Lower lobe of right lung (tissue), 2 donors: ENCODE measurements around the gene GTF2H2. TPM values are rescaled to one million over a fixed set of nuclear protein-coding genes. Genes with fewer than 3 reads are reported as not detected.
"Not testable (repeated sequence)": the region's sequence is repeated elsewhere in the genome, so short reads cannot be mapped to it uniquely, and the experiment has no call there.

Experiments
- ATAC-seq, 2 donors: fragments of 200-7000 bp; cut with Tn5 transposase; one replicate each; pipeline ENCODE4 v1.9.1; 2020 to 2022; ENCODE audit warnings: mild to moderate bottlenecking in 2 of 2, moderate library complexity in 2 of 2
- DNase-seq: peaks from one replicate; pipeline ENCODE4 v3.0.0-alpha.2; 2020
- H3K27ac ChIP-seq: fragments of 200-600 bp; one replicate; pipeline ENCODE4 v1.8.0; 2022
- H3K27me3 ChIP-seq: fragments of 200-600 bp; one replicate; pipeline ENCODE4 v1.8.0; 2022; ENCODE audit warnings: low read depth
- H3K36me3 ChIP-seq: fragments of 200-600 bp; one replicate; pipeline ENCODE4 v1.8.0; 2022; ENCODE audit warnings: mild to moderate bottlenecking
- H3K4me1 ChIP-seq: fragments of 200-600 bp; one replicate; pipeline ENCODE4 v1.8.0; 2022
- H3K4me3 ChIP-seq: fragments of 200-600 bp; one replicate; pipeline ENCODE4 v1.8.0; 2022; ENCODE audit warnings: mild to moderate bottlenecking
- H3K9me3 ChIP-seq: fragments of 200-600 bp; one replicate; pipeline ENCODE4 v1.8.0; 2022
- CTCF ChIP-seq: fragments of 200-600 bp; IDR thresholded peaks from one replicate; pipeline ENCODE4 v1.8.0; 2022; ENCODE audit warnings: antibody characterized with exemption, mild to moderate bottlenecking
- intact Hi-C: fragments of 100-400 bp; cut with DNase I; formaldehyde crosslinking; loops from one replicate; pipeline ENCODE4 v1.11.0; 2022
- total RNA-seq: library from RNA; stranded (reverse); fragmentation: NEBNext Ultra II Directional; extraction: Animal tissue kit (Norgen Biotek cat#: 25700); gene quantifications from one replicate; pipeline ENCODE4 v1.2.1, GENCODE V29; 2021
- donor health status: DM: no; HTN: yes; CAD: no; lungs with severe emphysema.

Gene GTF2H2
- total RNA-seq, 1 donor from 2014 or later: 28.7 TPM

- H3K9me3 ChIP-seq, H3K27ac ChIP-seq, H3K4me3 ChIP-seq, H3K4me1 ChIP-seq, ATAC-seq, H3K36me3 ChIP-seq, DNase-seq, H3K27me3 ChIP-seq, intact Hi-C loops: not testable (repeated sequence)
Measured at GRCh38 chr5:71044808-71045207, 22.7 kb downstream of the GTF2H2 start.

DNA sequence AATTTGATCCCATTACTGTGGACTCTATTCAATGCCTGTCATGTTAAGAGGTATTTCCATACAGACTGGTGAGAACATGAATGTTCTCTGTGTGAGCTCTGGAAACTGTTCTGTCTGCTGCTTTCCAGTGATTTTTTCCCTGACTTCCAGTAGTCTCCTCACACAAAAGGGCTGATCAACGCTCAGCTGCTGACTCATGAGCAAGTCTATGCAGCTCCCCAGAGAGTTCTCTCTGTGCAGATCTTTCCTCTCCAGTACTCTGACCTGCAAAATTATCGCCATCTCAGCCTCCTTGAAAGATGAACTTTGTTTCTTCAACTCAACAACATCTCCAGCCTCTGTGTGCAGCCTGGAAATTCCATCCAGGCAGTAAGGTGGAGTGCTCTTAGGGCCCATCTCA is 23.3 kb downstream of the GTF2H2 start:
- H3K27ac ChIP-seq, H3K27me3 ChIP-seq, intact Hi-C loops, H3K4me1 ChIP-seq, H3K9me3 ChIP-seq, H3K4me3 ChIP-seq, H3K36me3 ChIP-seq, DNase-seq, ATAC-seq: not testable (repeated sequence)

DNA sequence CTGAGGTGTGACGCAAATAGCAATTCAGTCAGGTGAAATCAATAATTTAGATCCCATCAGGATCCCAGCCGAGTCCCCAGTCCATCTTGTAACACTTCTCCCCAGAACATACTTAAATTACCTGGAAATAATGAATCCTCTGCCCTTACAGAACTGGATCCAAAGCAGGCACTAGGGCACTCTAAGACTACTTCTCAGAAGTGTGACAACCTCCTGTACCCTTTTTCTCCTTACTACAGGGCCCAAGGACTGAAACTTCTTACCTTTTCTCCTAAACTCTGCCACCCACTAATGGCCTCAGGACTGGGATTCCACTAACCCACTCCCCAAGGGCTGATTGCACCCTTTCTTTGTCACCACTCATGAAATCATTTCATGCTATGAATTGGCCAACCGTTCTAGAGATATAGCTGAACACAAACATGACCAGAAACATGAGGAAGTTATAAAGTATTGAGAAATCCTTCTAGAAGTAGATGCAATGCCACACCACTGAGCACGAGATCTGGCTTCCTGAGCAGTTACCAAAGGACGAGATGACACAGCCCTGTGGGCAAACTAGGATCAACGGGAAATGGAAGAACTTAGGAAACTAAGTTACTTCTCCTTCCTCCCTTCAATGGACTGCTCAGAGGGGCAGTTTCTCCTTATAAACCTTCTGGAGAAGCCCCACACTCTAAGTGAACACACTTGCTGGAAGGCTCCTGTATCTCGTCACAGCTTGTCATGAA is 36.3 kb downstream of the GTF2H2 start:
- H3K27ac ChIP-seq: peak overlapping the region; percentile 60
- H3K36me3 ChIP-seq, intact Hi-C loops, H3K9me3 ChIP-seq, DNase-seq, H3K4me1 ChIP-seq, H3K27me3 ChIP-seq, H3K4me3 ChIP-seq: not testable (repeated sequence)
- peak; percentile 86 to 87 for ATAC-seq

- H3K9me3 ChIP-seq, H3K36me3 ChIP-seq, H3K27ac ChIP-seq, H3K4me1 ChIP-seq, H3K27me3 ChIP-seq, H3K4me3 ChIP-seq, intact Hi-C loops, ATAC-seq, DNase-seq: not testable (repeated sequence)
Measured at GRCh38 chr5:71025289-71025953, 42.1 kb downstream of the GTF2H2 start, which contains the start of gene NAIP. NAIP (minus strand) TSS chr5:71025339; CDS start chr5:71012915, 12,424 bp downstream.

DNA sequence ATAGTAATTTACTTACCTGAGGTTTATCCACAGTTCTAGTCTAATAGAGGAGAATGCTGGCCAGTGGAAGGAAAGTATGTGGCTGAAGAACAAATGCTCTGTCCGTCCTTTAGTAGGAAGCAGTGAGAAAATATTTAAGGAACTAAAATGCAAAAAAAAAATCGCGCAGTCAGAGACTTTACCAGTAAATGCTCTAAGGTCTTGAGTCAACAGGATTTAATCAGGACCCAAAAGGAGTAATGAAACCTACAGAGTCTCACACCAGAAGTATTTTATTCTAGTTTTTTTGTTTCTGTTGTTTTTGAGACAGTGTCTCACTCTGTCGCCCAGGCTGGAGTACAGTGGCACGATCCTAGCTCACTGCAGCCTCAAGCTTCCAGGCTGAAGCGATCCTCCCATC is 46.8 kb downstream of the GTF2H2 start:
- H3K4me1 ChIP-seq, DNase-seq, intact Hi-C loops, H3K4me3 ChIP-seq, H3K27me3 ChIP-seq, H3K27ac ChIP-seq, H3K36me3 ChIP-seq, H3K9me3 ChIP-seq: not testable (repeated sequence)
- peak in 1 of 2 donors; percentile 32 for ATAC-seq

DNA sequence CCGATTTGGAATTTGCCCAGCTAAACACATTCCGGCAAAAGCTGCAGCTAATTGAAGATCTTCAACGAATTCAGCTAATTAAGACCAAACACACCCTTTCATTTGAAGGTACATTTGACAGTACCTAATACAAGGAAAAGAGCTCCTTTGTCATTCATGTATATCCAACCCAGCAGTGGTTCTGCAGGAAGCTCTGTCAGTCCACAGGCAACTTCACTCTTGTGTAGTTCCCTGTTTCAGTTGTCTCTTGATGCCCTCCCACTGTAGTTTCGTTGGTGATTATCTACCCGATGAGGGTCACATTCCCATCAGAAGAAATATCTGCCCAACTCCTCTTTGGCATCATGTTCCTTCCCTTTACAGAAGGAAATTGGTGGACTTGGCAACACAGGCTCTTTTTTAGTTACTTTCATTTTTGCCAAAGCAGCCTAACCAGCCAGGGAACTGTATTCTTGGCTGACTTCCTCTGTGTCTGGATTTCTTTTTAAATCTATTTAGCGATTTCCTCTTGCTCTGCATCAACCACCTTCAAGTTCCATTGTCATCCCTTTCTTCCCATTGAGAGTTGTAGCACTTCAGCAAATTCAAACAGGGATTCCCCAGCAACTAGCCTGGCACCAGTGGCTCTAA is 49.0 kb downstream of the GTF2H2 start:
- H3K4me1 ChIP-seq, H3K27ac ChIP-seq, H3K4me3 ChIP-seq, DNase-seq, intact Hi-C loops, ATAC-seq, H3K9me3 ChIP-seq, H3K27me3 ChIP-seq, H3K36me3 ChIP-seq: not testable (repeated sequence)

DNA sequence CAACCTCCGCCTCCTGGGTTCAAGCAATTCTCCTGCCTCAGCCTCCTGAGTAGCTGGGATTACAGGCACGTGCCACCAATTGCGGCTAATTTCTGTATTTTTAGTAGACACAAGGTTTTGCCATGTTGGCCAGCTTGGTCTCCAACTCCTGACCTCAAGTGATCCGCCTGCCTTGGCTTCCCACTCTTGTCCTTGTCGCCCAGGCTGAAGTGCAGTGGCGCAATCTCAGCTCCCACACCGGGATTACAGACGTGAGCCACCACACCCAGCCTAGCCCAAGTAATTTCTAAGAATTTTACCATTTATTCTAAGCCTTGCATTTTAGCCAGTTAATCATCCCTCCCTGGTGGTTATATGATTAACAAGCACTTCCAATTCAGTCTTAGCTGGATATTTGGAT is 53.3 kb downstream of the GTF2H2 start:
- no peaks in the 10 kb centered on the region for H3K36me3 ChIP-seq

GRCh38 chr5:71013575-71013974 is 53.9 kb downstream of the GTF2H2 start:
- Histone ChIP-seq H3K27me3 (no peaks in the 10 kb centered on the region), H3K4me3 (no peak overlapping the region), H3K4me1 (no peaks in the 10 kb centered on the region), H3K9me3 (no peaks in the 10 kb centered on the region), H3K36me3 (no peaks in the 10 kb centered on the region), H3K27ac (no peak overlapping the region)
- intact Hi-C loops: no loop called here
- ATAC-seq: no peak
- TF ChIP-seq CTCF: no peak
- no peak for DNase-seq

More for the DNA sequence above, 53.3 kb downstream of the GTF2H2 start:
- TF ChIP-seq CTCF: no peak
- Histone ChIP-seq H3K4me1 (no peaks in the 10 kb centered on the region), H3K9me3 (no peaks in the 10 kb centered on the region), H3K27ac (no peak overlapping the region), H3K27me3 (no peaks in the 10 kb centered on the region), H3K4me3 (no peak overlapping the region)
- DNase-seq (no peak), ATAC-seq (peak in 1 of 2 donors; percentile 27)
- intact Hi-C loops: no loop called here
